K562 (cell line): ENCODE measurements around the gene SIMC1. TPM values are rescaled to one million over a fixed set of nuclear protein-coding genes. Genes with fewer than 3 reads are reported as not detected.

Source experiments
- BRD9 ChIP-seq: fragments of 450-650 bp; IDR thresholded peaks from 2 replicates; pipeline ENCODE4 v1.6.1; 2018; ENCODE audit warnings: low read depth; ENCODE audit not compliant: partially characterized antibody
- C11orf30 ChIP-seq: fragments of 450-650 bp; IDR thresholded peaks from 2 replicates; pipeline ENCODE4 v1.6.1; 2016; ENCODE audit warnings: low read depth, mild to moderate bottlenecking
- CBFA2T3 ChIP-seq: fragments of 450-650 bp; IDR thresholded peaks from 2 replicates; pipeline ENCODE4 v1.6.1; 2017
- CEBPG ChIP-seq, 3 experiments: fragments of 200-800 bp in 1 of 3; sonication (Bioruptor generic) in 1 of 3; sonication (generic) in 1 of 3; formaldehyde crosslinking in 1 of 3; IDR thresholded peaks in 2 of 3; conservative IDR thresholded peaks in 1 of 3; 2 replicates each; pipeline versions ENCODE4 v1.6.1 to v1.8.0; 2016 to 2022; ENCODE audit warnings: missing compliant biosample characterization in 2 of 3, missing genetic modification characterization in 2 of 3, mild to moderate bottlenecking in 1 of 3, missing genetic modification reagents in 1 of 3
- CREM ChIP-seq: IDR thresholded peaks from 2 replicates; pipeline ENCODE4 v1.6.1; 2014; ENCODE audit warnings: antibody characterized with exemption, low read depth
- HIVEP1 ChIP-seq: fragments of 250-450 bp; sonication (Bioruptor Pico); IDR thresholded peaks from 2 replicates; pipeline ENCODE4 v1.4.0; 2020; ENCODE audit warnings: mild to moderate bottlenecking
- HMGN3 ChIP-seq: IDR thresholded peaks from 2 replicates; pipeline ENCODE4 v1.6.1; 2011; ENCODE audit warnings: borderline replicate concordance, low read depth, mild to moderate bottlenecking, mixed read lengths, low read length; ENCODE audit not compliant: insufficient read length; ENCODE audit errors: extremely low read depth
- HNRNPH1 ChIP-seq: fragments of 200-400 bp; formaldehyde crosslinking; optimal IDR thresholded peaks from 2 replicates; pipeline ENCODE3; 2017; ENCODE audit warnings: low read depth, mild to moderate bottlenecking, low read length, moderate library complexity
- KAT2B ChIP-seq: IDR thresholded peaks from one replicate; pipeline ENCODE4 v1.6.1; 2012; ENCODE audit warnings: low read depth, mild to moderate bottlenecking, control low read depth, inconsistent platforms, low read length, moderate library complexity
- MECOM ChIP-seq: fragments of 250-450 bp; sonication (Bioruptor Pico); IDR thresholded peaks from 2 replicates; pipeline ENCODE4 v1.8.0; 2022; ENCODE audit warnings: inconsistent platforms
- NFE2 ChIP-seq: IDR thresholded peaks from 2 replicates; pipeline ENCODE4 v1.6.1; 2014; ENCODE audit warnings: antibody characterized with exemption, low read depth
- NR2C2 ChIP-seq, 2 experiments: fragments of 200-800 bp in 1 of 2; sonication (Bioruptor generic) in 1 of 2; sonication (generic) in 1 of 2; formaldehyde crosslinking in 1 of 2; IDR thresholded peaks; 2 replicates each; pipeline versions ENCODE4 v1.6.1 to v1.8.0; 2016 to 2022; ENCODE audit warnings: mild to moderate bottlenecking in 1 of 2, missing compliant biosample characterization in 1 of 2, missing genetic modification characterization in 1 of 2, missing genetic modification reagents in 1 of 2
- SAP30 ChIP-seq: fragments of 200-600 bp; sonication (generic); IDR thresholded peaks from 2 replicates; pipeline ENCODE4 v1.6.1; 2012; ENCODE audit warnings: borderline replicate concordance, low read depth, mild to moderate bottlenecking, moderate library complexity, low read length, control low read depth, inconsistent platforms; ENCODE audit not compliant: insufficient read depth, poor library complexity, severe bottlenecking
- SMARCC2 ChIP-seq: fragments of 450-650 bp; IDR thresholded peaks from 2 replicates; pipeline ENCODE4 v1.6.1; 2017; ENCODE audit warnings: antibody characterized with exemption, moderate library complexity, mild to moderate bottlenecking, low read depth
- SP1 ChIP-seq: sonication (generic); formaldehyde crosslinking; IDR thresholded peaks from 2 replicates; pipeline ENCODE4 v1.8.1; 2022; ENCODE audit warnings: mild to moderate bottlenecking, missing genetic modification reagents
- VEZF1 ChIP-seq: fragments of 200-800 bp; sonication (Bioruptor generic); IDR thresholded peaks from 2 replicates; pipeline ENCODE4 v1.6.1; 2017; ENCODE audit warnings: missing genetic modification characterization, missing compliant biosample characterization
- ZNF668 ChIP-seq: fragments of 250-450 bp; sonication (Bioruptor Pico); IDR thresholded peaks from 2 replicates; pipeline ENCODE4 v1.8.0; 2022; ENCODE audit warnings: mild to moderate bottlenecking, inconsistent platforms
- ZSCAN32 ChIP-seq: fragments of 450-650 bp; formaldehyde crosslinking; IDR thresholded peaks from 2 replicates; pipeline ENCODE4 v1.4.0; 2020; ENCODE audit warnings: mild to moderate bottlenecking, moderate library complexity
- polyA plus RNA-seq, 8 experiments: library from polyadenylated mRNA; depleted of rRNA in 4 of 8; stranded (reverse) in 5 of 8; unstranded in 3 of 8; fragments of >200 nt; fragmentation: Nextera tagmentation in 2 of 8; fragmentation: Illumina TruSeq in 1 of 8; extraction: Ambion mirVana in 2 of 8; extraction: Trizol in 1 of 8; gene quantifications; 2 replicates each; pipeline versions ENCODE4 v1.2.1 to v1.2.3, GENCODE V29; 2011 to 2014; ENCODE audit warnings: inconsistent platforms in 1 of 8, missing spikeins in 1 of 8
- total RNA-seq, 7 experiments: library from RNA; depleted of rRNA in 6 of 7; stranded (reverse); fragments of >200 nt in 6 of 7; fragmentation: Illumina TruSeq in 2 of 7; extraction: Trizol in 2 of 7; gene quantifications; 2 replicates each; pipeline versions ENCODE4 v1.2.1 to v1.2.3, GENCODE V29; 2011 to 2021; ENCODE audit warnings: low replicate concordance in 1 of 7
- TF ChIP-seq, protein P1 (sequence below): sonication (generic); formaldehyde crosslinking; IDR thresholded peaks from 2 replicates; pipeline ENCODE4 v1.8.0; 2022; ENCODE audit warnings: mild to moderate bottlenecking, missing genetic modification reagents
- TF ChIP-seq, protein P2 (sequence below): fragments of 450-650 bp; IDR thresholded peaks from 2 replicates; pipeline ENCODE4 v1.6.1; 2018; ENCODE audit warnings: mild to moderate bottlenecking, low read depth; ENCODE audit not compliant: partially characterized antibody
- TF ChIP-seq, protein P3 (sequence below): fragments of 250-450 bp; sonication (Bioruptor Pico); IDR thresholded peaks from 2 replicates; pipeline ENCODE4 v1.6.1; 2021; ENCODE audit warnings: mild to moderate bottlenecking

Gene SIMC1
- total and polyA plus RNA-seq, 9 of the 15 experiments (the other 6 are each of a cell fraction or from before 2014, with no cell fraction given), result 7.2 to 36.3 (median 14.7) TPM

GRCh38 chr5:176371621-176372539, 133.7 kb downstream of the SIMC1 start (continued):
- no peak for TF ChIP-seq CBFA2T3
- peak; percentile 14; the same call in 1 of the 2 replicates for TF ChIP-seq C11orf30
- TF ChIP-seq, protein P1, sequence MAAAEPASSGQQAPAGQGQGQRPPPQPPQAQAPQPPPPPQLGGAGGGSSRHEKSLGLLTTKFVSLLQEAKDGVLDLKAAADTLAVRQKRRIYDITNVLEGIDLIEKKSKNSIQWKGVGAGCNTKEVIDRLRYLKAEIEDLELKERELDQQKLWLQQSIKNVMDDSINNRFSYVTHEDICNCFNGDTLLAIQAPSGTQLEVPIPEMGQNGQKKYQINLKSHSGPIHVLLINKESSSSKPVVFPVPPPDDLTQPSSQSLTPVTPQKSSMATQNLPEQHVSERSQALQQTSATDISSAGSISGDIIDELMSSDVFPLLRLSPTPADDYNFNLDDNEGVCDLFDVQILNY, result no peak
- TF ChIP-seq NFE2, result peak; percentile 34; the same call in 1 of the 2 replicates
- no peak for TF ChIP-seq MECOM (CRISPR knock-in tag)
- no peak for TF ChIP-seq HNRNPH1
- TF ChIP-seq, protein P2, sequence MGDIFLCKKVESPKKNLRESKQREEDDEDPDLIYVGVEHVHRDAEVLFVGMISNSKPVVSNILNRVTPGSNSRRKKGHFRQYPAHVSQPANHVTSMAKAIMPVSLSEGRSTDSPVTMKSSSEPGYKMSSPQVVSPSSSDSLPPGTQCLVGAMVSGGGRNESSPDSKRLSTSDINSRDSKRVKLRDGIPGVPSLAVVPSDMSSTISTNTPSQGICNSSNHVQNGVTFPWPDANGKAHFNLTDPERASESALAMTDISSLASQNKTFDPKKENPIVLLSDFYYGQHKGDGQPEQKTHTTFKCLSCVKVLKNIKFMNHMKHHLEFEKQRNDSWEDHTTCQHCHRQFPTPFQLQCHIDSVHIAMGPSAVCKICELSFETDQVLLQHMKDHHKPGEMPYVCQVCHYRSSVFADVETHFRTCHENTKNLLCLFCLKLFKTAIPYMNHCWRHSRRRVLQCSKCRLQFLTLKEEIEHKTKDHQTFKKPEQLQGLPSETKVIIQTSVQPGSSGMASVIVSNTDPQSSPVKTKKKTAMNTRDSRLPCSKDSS, result no peak
- TF ChIP-seq KAT2B, result no peak
- TF ChIP-seq HIVEP1, result no peak
- TF ChIP-seq, protein P3, sequence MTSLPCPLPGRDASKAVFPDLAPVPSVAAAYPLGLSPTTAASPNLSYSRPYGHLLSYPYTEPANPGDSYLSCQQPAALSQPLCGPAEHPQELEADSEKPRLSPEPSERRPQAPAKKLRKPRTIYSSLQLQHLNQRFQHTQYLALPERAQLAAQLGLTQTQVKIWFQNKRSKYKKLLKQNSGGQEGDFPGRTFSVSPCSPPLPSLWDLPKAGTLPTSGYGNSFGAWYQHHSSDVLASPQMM, result no peak
- TF ChIP-seq HMGN3, result no peak
- TF ChIP-seq SAP30, result no peak
- TF ChIP-seq CEBPG (CRISPR knock-in tag; IDR thresholded peaks at IDR 0.05), result peak; percentile 62
- TF ChIP-seq CEBPG (tag; conservative IDR thresholded peaks at IDR 0.05 in 1 of 2, IDR thresholded peaks at IDR 0.05 in 1 of 2), result peak; percentile 65 to 71
- TF ChIP-seq SMARCC2, result no peak
- TF ChIP-seq CREM, result peak; percentile 73
- no peak for TF ChIP-seq ZSCAN32 (CRISPR knock-in tag)
- TF ChIP-seq NR2C2 (CRISPR knock-in tag; IDR thresholded peaks at IDR 0.05), result no peak
- peak; percentile 21; the same call in 1 of the 2 replicates for TF ChIP-seq NR2C2 (tag; IDR thresholded peaks at IDR 0.05)
- no peak for TF ChIP-seq SP1 (CRISPR knock-in tag)
- TF ChIP-seq VEZF1 (CRISPR knock-in tag), result 0 out of 2 replicates have a peak, but pooled peaks have one; percentile 2
- no peak for TF ChIP-seq BRD9
- no peak for TF ChIP-seq ZNF668 (CRISPR knock-in tag)
